Activated CD8-positive, alpha-beta memory T cell treated with anti-CD3 and anti-CD28 coated beads for 4 hours (primary cell): Measurements from ENCODE around the gene PAGE5.

Experiments
- DNase-seq, 2 donors: peaks; one replicate each; pipeline ENCODE4 v3.0.0-alpha.2; 2020; ENCODE audit warnings: low read depth in 2 of 2

PAGE5 gene

DNA sequence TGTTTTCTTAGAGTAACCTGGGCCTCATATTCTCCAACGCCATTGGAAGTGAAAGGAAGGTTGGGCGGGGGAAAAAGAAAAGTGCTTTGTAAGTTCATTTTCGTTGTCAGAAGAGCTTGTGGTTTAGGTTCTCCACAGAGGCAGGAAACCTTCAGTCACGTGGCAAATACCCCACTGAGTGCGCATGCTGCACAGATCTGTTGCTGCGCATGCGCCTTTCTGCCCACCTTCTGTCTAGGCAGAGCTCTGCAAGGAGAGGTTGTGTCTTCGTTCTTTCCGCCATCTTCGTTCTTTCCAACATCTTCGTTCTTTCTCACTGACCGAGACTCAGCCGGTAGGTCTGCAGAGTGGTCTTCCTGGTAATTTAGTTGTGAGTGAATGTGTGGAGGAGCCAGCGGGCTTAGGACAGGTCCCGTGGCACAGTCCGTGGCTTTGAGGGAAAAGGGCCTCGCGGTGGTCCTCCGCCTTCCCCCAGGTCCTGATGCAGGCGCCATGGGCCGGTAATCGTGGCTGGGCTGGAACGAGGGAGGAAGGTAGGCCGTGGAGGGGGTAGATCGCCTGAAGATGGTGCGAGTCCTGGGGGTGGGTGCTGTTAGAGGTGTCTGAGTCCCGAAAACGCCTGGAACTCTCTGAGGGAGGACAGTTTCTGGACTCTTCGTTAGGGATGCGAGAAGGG is at the start of gene PAGE5:
Gene PAGE5, plus strand, starts transcription at position 228 of the 676 bp plus-strand sequence. CDS start 1,037 bp downstream, outside the sequence.
- no peak for DNase-seq

GRCh38 chrX:55187281-55187680 is 32.9 kb upstream of the PAGE5 start:
- no peak for DNase-seq

GRCh38 chrX:55196688-55197087 is 23.5 kb upstream of the PAGE5 start:
- no peak for DNase-seq

- DNase-seq: no peak
Observed at GRCh38 chrX:55201930-55202579, 18.1 kb upstream of the PAGE5 start.

- no peak for DNase-seq
Observed at GRCh38 chrX:55206162-55206941, 13.8 kb upstream of the PAGE5 start.

GRCh38 chrX:55210931-55211677 is 9.0 kb upstream of the PAGE5 start:
- DNase-seq: no peak

DNA sequence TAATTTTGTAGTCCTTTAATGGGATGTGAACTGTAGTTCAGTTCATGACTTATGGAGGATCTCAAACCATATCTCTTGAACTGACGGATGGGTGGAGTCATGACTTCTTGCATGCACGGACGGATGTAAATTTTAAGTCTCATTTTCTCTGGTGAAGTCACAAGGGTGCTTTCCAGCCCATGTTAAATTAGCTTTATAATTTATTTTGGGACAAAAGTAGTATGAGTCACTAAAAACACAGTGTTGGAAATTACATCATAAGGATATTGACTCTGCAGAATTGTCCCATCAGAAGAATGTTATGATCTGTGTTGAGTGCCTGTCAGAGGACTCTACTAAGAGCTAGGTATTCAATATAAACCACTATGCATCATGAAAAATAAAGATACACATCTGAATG is 6.8 kb upstream of the PAGE5 start:
- no peak for DNase-seq

DNA sequence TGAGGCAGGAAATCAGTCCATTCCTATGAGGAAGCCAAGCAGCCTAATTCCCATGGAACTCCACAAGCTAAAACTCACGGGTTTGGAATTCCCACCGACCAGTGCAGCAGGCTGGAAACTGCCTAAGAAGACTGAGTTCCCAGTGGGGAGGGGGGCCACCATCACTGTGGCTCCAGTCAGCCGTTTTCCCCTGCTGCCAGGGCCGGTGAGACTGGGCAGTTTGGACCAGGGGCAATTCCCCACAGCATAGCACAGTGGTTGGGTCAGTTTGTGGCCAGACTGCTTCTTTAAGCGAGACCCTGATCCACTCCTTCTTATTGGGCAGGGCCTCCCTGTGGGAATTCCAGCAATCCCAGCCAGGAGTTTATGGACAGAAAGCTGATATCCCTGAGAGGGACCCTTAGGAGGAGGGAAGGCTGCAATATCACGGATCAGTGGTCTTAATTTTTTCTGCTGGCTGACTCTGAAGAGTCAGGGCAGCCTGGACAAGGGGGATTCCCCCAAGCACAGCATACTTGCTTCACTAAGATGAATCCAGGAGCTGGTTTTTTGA is 20.7 kb downstream of the PAGE5 start:
- no peak for DNase-seq

DNA sequence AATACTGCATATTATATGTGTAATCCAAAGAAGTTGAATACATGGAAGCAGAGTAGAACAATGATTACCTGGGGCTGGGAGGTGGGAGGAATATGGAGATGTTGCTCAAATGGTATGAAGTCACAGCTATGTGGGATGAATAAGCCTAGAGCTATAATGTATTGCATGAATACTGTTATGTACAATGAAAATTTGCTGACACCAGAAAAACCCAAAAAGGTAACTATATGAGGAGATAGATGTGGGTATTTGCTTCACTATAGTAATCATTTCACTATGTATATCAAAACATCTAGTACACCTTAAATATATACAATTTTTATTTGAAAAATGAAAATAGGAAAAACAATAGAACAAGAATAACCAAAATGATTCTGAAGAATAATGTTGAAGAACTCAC is 33.4 kb downstream of the PAGE5 start:
- DNase-seq: no peak

- no peak for DNase-seq
Observed at GRCh38 chrX:55260806-55261205, 40.7 kb downstream of the PAGE5 start.

- no peak for DNase-seq
Observed at GRCh38 chrX:55264816-55265215, 44.7 kb downstream of the PAGE5 start, which contains the start of gene PAGE3. PAGE3 (minus strand) TSS chrX:55264916; CDS start chrX:55263903, 1,013 bp downstream.
